PFSK-1 (cell line): ENCODE results near the gene HMGXB4.

Experiments used
- POLR2AphosphoS5 ChIP-seq: IDR thresholded peaks from 2 replicates; pipeline ENCODE4 v1.6.1; 2012; ENCODE audit warnings: low read depth, mild to moderate bottlenecking, control low read depth, low read length, moderate library complexity
- TAF1 ChIP-seq: IDR thresholded peaks from 2 replicates; pipeline ENCODE4 v1.6.1; 2012; ENCODE audit warnings: low read length, control low read depth, borderline replicate concordance; ENCODE audit not compliant: insufficient read depth

DNA sequence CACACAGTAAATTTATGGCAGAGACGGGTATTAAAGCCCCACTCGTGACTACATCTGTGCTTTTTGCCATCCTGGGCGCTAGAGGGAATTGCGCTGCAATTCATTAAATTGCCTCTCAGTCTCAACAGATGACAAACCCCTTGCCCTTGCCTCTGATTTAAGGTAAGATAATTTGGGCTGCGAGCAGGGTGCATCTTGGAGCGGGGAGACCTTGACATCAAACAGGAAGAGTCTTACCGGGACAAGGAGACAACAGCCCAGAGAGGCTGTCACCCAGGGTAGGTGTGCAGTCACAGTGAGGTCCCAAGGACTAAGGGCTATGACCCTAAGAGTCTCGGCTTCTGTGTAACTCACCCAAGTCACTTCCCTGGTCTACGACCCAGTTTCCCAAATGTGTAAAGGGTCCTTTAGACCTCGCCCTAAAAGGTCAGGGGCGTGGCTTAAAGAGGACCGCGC lies 42.0 kb downstream of the HMGXB4 start:
- TF ChIP-seq POLR2AphosphoS5 (no peak), TAF1 (no peak)
